HG03095 (cell line): ENCODE measurements around the gene CD2AP.
"Not testable (repeated sequence)": the region's sequence is repeated elsewhere in the genome, so short reads cannot be mapped to it uniquely, and the experiment has no call there.

Source experiments
- ATAC-seq: cut with Tn5 transposase; IDR thresholded peaks from one replicate; pipeline ENCODE4 v1.9.1; 2021; ENCODE audit warnings: moderate library complexity; ENCODE audit not compliant: unreplicated experiment

The CD2AP gene

GRCh38 chr6:47495954-47496545 lies 18.5 kb downstream of the CD2AP start:
- ATAC-seq = no peak

DNA sequence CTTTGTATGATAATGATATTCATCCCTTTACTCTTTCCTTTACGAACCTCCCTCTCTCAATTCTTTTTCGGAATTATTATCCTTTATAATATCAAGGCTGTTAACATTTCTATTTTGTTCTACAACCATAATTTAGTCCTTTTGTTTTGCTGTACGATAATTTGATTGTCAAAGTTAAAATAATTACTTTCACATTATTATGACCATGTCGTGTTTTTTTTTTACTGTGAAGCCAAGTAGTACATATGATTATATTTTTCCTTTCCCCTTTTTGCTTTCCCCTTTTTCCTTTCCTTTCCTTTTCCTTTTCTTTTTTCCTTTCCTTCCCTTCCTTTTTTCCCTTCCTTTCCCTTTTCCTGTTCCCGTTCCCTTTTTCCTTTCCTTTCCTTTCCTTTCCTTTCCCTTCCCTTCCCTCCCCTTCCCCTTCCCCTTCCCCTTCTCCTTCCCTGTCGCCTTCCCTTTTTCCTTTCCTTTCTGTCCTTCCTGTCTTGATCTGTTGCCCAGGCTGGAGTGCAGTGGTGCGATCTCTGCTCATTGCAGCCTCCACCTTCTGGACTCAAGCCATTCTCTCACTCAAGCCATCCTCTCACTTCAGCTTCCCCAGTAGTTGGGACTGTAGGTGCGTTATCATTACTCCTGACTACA lies 19.5 kb downstream of the CD2AP start:
- ATAC-seq = no peak

DNA sequence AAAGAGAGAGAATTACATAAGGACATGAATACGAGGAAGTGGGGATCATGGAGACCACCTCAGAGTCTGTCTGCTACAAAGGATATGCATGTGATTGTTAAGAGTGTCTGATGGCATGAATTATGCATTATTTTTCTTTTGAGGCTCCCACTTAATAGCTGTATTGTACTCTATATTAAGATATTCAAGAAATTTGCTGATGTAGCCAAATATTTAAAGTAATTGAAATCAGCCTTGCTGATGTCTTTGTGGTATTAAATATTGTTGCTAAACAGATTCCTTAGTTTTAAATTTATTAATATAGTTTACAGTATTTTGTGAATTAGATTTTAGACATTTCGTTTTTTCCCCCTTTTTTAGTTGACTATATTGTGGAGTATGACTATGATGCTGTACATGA lies 25.3 kb downstream of the CD2AP start:
- no peak for ATAC-seq

DNA sequence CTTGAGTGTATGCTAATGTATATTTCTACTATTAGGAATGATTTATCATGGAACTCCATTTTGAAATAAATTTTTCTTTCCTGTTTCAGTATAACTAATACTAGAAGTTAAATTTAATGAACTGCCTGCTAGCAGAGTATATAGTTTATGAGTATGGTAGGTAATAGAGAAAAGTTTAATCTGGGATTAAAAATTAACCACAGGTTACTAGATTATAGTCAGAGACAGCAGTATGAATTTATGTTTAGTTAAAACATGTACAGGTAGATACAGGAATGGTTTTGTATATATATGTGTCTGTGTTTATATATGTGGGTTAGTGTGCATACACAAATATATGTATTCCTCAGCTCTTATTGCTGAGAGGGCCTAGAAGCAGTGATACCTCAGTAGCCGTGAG lies 32.3 kb downstream of the CD2AP start:
- ATAC-seq = no peak

GRCh38 chr6:47512872-47513271 lies 35.3 kb downstream of the CD2AP start:
- no peak for ATAC-seq

- ATAC-seq = no peak
Observed at GRCh38 chr6:47519279-47519678, 41.7 kb downstream of the CD2AP start.

GRCh38 chr6:47520282-47520681 lies 42.7 kb downstream of the CD2AP start:
- ATAC-seq = no peak

DNA sequence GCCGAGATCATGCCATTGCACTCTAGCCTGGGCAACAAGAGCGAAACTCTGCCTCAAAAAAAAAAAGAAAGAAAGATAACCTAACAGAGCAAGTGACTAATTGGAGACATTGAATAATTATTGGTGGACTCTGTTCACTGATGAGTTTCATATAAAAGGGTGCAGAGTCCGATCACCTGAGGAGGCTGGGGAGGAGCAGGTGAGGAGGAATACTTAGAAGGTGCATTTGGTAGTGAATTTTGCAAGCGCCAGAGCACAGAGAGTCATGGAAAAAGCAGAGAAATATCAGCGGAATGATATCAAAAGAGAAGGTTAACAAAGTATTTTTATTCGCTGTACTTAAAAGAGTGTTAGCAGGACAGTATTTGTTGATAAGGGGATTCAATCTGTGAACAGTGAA lies 44.4 kb downstream of the CD2AP start:
- no peak for ATAC-seq

DNA sequence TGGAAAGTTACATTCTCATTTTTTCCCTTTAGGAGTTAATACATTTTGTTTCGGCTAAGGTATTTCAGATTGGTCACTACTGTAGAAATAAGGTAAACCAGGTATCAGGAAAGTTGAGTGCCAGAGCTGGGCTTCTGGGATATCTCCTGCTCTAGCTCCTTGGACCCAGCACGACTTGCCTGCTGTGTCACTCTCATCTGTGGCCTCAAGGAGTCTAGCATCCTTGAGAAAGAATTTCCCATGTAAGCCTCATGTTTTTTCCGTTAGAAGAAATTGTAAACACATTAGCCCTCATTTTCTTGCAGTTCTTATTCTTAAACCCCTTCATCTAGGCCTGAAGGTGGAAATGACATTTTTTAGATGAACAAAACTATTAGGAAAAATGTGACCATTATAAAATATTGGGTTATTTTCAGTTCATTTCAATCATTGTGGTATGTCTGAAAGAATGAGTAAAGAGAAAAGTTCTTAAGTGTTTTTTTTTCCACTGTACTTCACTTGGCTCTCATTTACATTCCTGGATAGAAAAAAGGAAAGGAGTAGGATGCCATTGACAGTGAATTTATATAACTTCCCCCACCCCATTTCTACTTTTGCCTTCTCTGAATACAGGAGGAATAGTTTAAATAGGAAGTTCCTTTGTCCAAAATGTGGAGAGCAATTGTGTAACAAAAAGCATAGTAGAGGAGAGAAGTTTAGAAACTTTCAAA lies 46.7 kb downstream of the CD2AP start:
- ATAC-seq = no peak

GRCh38 chr6:47525330-47526057 lies 47.9 kb downstream of the CD2AP start:
- no peak for ATAC-seq

DNA sequence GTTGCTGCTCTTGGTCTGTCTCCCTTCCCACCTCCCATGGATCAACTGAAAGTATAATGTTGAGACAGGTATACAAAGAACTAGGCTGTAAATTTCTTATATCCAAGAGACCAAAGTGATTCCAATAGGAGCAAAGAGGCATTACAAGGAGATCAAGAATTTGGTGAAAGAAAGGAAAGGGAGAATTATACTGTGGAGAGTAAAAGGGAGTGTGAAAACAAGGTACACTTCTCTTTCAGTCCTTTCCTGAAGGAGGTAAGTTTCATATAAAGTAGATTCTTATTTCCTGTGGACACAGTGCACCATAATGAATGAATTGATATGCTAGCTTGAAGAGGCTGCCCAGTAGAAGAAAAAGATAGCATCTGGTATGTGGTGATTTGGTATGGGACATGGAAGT lies 49.7 kb downstream of the CD2AP start:
- no peak for ATAC-seq

GRCh38 chr6:47529734-47530133 lies 52.1 kb downstream of the CD2AP start:
- ATAC-seq = no peak

GRCh38 chr6:47532981-47533585 lies 55.5 kb downstream of the CD2AP start:
- ATAC-seq = no peak

- ATAC-seq = no peak
Observed at GRCh38 chr6:47534063-47534462, 56.5 kb downstream of the CD2AP start.

DNA sequence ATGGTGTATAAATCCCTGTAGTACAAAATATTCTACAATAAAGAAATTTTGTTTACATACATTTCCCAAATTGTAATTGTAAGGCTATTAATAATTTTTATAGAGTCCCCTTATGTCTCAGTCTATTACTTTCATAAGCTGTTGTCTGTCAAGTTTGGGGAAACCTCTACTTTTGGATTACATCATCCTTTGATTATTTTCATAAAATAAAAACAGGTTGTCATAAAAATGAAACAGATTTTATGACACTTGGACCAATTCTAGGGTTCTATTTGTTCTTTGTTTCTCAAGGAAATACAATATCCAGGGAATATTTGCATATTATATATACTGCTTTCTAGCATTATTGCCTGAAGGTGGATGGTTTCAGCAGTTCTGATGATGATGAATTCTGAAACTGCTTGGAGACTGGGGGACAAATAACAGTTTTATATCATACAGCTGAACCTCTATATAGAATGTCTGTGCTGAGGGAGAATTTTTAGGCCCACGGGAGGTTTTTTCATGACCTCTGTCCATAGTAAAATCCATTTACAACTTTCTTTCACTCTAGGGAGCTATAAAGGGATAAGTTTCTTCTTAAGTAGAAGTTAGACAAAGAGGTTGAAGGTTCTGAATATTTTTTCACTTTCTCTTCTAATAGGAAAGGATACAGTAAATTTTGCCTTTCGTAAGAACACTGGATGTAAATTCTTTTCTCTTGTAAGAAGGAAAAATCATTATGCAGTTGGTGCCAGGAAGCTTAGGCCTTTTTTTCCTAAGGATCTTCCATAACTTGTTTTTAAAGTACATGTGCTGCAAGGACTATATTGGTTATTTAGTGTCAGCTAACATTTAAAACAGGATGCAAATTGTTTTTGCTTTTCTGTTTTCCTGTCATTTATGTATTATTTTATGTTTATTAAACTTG lies 58.0 kb downstream of the CD2AP start:
- ATAC-seq = no peak

- ATAC-seq = no peak
Observed at GRCh38 chr6:47536816-47537401, 59.3 kb downstream of the CD2AP start.

- ATAC-seq = no peak
Observed at GRCh38 chr6:47545223-47545622, 67.6 kb downstream of the CD2AP start.

- no peak for ATAC-seq
Observed at GRCh38 chr6:47551670-47552069, 74.1 kb downstream of the CD2AP start.

DNA sequence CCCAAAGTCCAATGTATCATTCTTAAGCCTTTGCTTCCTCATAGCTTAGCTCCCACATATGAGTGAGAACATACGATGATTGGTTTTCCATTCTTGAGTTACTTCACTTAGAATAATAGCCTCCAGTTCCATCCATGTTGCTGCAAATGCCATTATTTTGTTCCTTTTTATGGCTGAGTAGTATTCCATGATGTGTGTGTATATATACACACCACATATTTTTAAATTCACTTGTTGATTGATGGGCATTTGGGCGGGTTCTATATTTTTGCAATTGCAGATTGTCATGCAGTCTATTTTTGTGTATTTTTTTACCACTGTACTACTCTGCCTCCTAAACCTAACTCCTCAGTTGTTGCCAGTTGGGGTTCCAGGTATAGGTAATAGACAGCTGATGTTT lies 74.7 kb downstream of the CD2AP start:
- no peak for ATAC-seq

GRCh38 chr6:47553243-47553642 lies 75.7 kb downstream of the CD2AP start:
- not testable (repeated sequence) for ATAC-seq
